ENCODE measurements around the gene ACBD3. TPM values are rescaled to one million over a fixed set of nuclear protein-coding genes. Genes with fewer than 3 reads are reported as not detected.

Gene ACBD3
- total RNA-seq, 2 experiments from 2014 or later, result 19.4 to 20.0 TPM

DNA sequence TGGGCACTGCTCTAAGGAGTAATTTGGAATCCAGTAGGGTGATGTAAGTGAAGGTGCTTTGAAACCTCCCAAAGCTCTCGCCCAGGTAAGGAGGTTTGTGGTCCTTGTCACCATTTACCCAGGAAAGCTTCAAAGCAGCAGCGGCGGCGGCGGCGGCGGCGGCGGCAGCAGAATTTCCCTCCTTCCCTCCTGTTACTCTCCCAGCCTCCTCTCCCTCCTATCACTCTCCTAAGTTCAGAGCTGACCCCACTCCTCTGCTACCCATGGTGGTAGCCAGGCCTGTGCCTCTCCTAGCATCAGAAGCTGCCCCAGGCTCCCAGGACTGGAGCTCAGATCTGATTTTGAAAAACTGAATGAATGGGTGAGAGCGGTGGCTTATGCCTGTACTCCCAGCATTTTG is 60.7 kb downstream of the ACBD3 start:
- ATAC-seq (no peak), DNase-seq (no peak)
- no peak overlapping the region for H3K4me3 Mint-ChIP-seq
- H3K36me3 Mint-ChIP-seq, result no peaks in the 10 kb centered on the region
- CTCF ChIA-PET, result interaction anchor here (0.5 to 5.4 kb wide), 68 partner anchors 8 to 658 kb away, joined by 3 to 205 read pairs (median 4); partner anchors contain the start of genes ACBD3, H3-3A, LIN9 and MIXL1
- H3K27ac Mint-ChIP-seq, result no peak overlapping the region
- peaks cover 41% of the 10 kb centered on the region for H3K4me1 Mint-ChIP-seq
- no peaks in the 10 kb centered on the region for H3K27me3 Mint-ChIP-seq
- H3K9me3 Mint-ChIP-seq (ENCODE audit: low read depth), result no peaks in the 10 kb centered on the region

DNA sequence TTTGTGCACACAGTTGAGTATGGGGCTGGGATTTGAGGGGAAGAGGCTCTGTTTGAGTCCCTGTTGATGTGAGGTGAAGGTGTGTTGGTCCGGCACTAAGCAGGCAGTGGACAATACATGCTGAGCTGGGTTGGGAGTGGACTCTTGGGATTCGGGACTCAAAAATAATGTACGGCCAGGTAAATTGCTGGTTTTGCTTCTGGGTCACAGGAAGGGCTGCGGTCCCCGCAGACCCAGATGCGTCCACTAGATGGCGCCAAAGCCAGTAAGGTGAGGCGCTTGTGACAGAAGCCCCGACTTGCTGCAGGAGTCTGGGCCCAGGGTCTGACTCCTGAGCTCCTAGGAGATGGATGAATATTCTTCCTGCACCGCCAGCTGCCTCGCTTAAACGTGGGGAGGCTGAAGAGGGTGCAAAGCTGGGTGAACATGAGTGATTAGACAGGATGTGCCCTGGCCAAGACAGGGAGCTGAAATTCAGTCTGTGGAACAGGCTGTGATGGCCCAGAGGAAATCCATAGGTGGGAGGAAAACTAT is 61.4 kb downstream of the ACBD3 start:
- CTCF ChIA-PET, result interaction anchor here (0.5 to 5.4 kb wide), 68 partner anchors 8 to 658 kb away, joined by 3 to 205 read pairs (median 4); partner anchors contain the start of genes ACBD3, H3-3A, LIN9 and MIXL1
- Mint-ChIP-seq H3K4me1 (peaks cover 44% of the 10 kb centered on the region), H3K9me3 (ENCODE audit: low read depth) (no peaks in the 10 kb centered on the region), H3K27ac (no peak overlapping the region), H3K4me3 (no peak overlapping the region), H3K36me3 (no peaks in the 10 kb centered on the region), H3K27me3 (no peaks in the 10 kb centered on the region)
- peak; percentile 40 for ATAC-seq
- peak; percentile 93 for DNase-seq

DNA sequence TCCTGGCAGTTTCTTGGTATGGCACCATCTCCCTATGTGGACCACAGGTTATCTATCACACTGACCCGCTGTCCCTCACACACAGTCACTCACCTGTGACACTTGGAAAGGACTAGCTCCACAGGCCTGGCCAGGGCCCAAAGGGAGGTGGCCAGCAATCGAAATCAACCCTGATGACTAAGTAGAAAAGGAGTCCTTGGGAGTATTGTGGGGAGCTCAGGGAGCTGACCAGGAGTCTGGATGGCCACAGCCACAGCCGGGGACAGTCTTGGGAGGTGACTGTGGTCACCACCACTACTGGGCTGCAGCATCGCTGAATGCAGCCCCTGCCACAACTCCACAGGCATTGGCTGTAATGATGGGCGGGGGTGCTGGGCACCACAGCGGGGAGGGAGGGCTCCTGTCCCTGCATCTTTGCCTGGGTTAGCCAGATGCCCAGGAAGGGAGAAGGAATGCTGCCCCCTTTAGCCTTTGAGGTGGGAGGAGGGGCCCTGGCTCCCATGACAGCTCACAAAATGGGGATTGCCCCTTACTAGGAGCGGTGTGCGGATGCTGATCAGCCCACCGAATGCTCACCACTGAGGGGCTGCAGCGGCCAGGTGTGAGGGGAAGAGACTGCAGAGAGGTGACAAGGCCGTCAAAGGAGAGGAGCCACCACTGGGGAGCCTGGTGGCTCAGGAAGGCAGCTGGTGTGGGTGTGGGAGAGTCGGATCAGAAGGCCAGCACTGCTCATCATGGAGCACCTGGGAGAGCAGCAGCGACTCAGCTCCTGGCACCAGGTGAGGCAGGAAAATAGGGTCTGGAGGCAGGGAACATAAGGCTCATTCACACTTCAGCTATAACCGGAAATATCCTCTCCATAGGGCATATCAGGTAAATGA is 62.7 kb downstream of the ACBD3 start:
- Mint-ChIP-seq H3K27ac (peak overlapping the region; percentile 60), H3K36me3 (no peaks in the 10 kb centered on the region), H3K27me3 (no peaks in the 10 kb centered on the region), H3K4me1 (peaks cover 44% of the 10 kb centered on the region), H3K9me3 (ENCODE audit: low read depth) (no peaks in the 10 kb centered on the region), H3K4me3 (no peak overlapping the region)
- DNase-seq, result no peak
- no peak for ATAC-seq
- CTCF ChIA-PET, result interaction anchor here (1.6 to 5.4 kb wide), 14 partner anchors 10 to 209 kb away, joined by 5 to 205 read pairs (median 15); partner anchors contain the start of gene H3-3A

DNA sequence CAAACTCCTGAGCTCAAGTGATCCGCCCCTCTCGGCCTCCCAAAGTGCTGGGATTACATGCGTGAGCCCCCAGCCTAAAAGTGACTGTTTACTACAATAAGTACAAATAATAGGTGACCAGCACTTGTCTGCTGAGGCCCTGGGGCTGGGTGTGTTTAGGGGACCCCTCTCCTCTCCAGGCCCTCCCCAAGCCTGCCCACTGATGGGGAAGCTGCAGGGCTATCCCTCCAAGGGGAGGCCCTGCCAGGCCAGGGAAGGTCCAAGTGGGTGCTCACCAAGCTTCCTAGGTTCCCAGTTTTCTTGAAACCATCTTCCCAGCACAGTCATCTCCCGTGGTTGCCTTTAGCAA is 63.4 kb downstream of the ACBD3 start:
- no peak for ATAC-seq
- Mint-ChIP-seq H3K4me3 (no peak overlapping the region), H3K4me1 (peaks cover 41% of the 10 kb centered on the region), H3K27me3 (no peaks in the 10 kb centered on the region), H3K36me3 (no peaks in the 10 kb centered on the region), H3K9me3 (ENCODE audit: low read depth) (no peaks in the 10 kb centered on the region), H3K27ac (no peak overlapping the region)
- CTCF ChIA-PET, result interaction anchor here (0.7 to 5.4 kb wide), 10 partner anchors 10 to 209 kb away, joined by 3 to 205 read pairs (median 10); partner anchors contain the start of gene H3-3A
- no peak for DNase-seq

DNA sequence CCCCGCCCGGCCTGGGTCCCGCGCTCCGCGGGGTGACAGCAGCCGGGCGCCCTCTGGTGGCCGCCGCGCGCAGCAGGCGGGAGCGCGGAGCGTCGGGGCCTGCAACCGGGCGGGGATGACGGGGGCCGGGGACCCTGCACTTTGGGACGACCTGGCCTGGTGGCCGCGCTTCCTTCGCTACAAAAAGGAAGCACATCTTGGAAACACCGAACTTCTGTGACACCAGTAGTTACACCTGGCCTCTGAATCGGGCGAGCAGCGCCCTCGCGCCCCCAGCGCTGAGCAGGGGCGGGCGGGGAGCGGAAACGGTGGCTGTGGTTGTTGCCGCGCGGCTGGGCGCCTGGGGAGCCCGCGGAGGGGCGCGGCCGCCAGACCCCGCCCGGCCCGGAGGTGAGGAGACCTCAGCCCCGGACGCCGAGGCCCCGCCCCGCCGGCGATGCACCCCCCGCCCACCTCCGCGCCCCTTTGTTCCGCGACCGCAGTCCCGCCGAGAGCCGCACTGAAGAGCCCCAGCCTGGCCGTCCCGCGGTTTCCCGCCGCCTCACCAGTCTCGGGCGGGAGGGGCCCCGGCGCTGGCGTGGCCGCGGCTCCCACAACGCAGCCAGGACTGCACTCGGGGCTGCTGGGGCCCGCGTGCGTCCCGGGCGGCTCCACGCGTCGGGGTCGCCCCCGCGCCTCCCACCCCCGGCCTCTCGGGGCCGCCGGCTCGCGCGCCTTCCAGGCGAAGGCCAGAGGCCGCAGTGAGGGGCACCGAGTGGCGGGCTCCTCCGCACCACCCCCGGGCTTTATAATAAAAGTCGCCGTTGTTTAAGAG is 64.7 kb downstream of the ACBD3 start:
- H3K4me1 Mint-ChIP-seq, result peaks cover 30% of the 10 kb centered on the region
- no peaks in the 10 kb centered on the region for H3K36me3 Mint-ChIP-seq
- no peaks in the 10 kb centered on the region for H3K9me3 Mint-ChIP-seq (ENCODE audit: low read depth)
- H3K27me3 Mint-ChIP-seq, result no peaks in the 10 kb centered on the region
- ATAC-seq (peak; percentile 82), DNase-seq (peak; percentile 77)
- CTCF ChIA-PET, result interaction anchor here (0.6 to 5.4 kb wide), 12 partner anchors 11 to 286 kb away, joined by 3 to 205 read pairs (median 7); partner anchors contain the start of gene H3-3A
- peak overlapping the region; percentile 70 for H3K4me3 Mint-ChIP-seq
- H3K27ac Mint-ChIP-seq, result peak overlapping the region; percentile 83

DNA sequence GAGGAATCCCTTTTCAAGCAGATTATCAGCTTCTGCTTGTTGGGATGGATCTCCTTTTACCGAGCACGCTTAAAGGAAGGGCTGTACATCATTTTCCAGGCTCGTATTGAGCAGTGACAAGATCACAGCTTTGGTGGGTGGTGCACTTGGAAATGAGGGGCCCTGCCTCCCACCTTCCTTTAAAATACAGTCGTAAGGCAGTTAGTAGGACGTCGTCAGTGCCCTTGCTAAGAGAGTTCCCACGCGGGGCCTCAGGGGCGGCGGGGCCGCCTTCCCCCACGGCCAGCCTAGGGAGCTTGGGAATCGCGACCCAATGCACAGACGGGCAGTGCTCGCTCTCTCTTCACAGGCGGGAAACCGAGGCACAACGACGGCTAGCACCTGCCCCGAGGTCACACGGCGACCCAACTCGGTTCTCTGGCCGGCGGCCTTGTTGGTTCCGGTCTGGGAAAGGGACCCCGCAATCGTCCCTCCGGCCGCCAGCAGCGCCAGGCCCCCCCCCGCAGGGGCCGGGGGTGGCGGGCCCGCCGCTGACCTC is 65.4 kb downstream of the ACBD3 start:
- no peaks in the 10 kb centered on the region for H3K36me3 Mint-ChIP-seq
- ATAC-seq (no peak), DNase-seq (no peak)
- peak overlapping the region; percentile 67 for H3K4me3 Mint-ChIP-seq
- no peaks in the 10 kb centered on the region for H3K27me3 Mint-ChIP-seq
- peaks cover 27% of the 10 kb centered on the region for H3K4me1 Mint-ChIP-seq
- no peaks in the 10 kb centered on the region for H3K9me3 Mint-ChIP-seq (ENCODE audit: low read depth)
- CTCF ChIA-PET, result interaction anchor here (0.7 to 5.3 kb wide), 11 partner anchors 10 to 286 kb away, joined by 3 to 56 read pairs (median 4); partner anchors contain the start of genes H3-3A and PARP1
- H3K27ac Mint-ChIP-seq, result peak overlapping the region; percentile 78

DNA sequence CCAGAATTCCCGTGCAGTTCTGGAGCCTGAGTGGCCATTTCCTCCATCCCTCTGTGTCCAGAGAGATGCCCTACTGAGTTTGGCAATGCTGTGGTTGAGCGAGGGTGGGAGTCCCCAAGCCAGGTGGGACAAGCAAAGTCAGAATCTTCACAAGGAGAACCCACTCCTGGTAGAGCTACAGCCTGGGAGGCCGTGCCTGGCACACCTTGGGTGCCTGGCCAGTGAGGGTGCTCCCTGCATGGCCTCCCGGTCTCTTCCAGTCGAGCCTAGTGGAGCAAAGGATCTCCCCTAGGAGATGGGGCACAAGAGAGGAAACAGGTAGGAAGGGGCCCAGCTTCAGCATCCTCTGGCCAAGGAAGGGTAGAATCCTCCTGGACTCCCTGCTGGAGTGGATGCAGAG is 66.1 kb downstream of the ACBD3 start:
- no peaks in the 10 kb centered on the region for H3K36me3 Mint-ChIP-seq
- CTCF ChIA-PET, result interaction anchor here (0.7 to 5.3 kb wide), 11 partner anchors 10 to 287 kb away, joined by 3 to 56 read pairs (median 4); partner anchors contain the start of genes H3-3A and PARP1
- no peaks in the 10 kb centered on the region for H3K27me3 Mint-ChIP-seq
- peaks cover 23% of the 10 kb centered on the region for H3K4me1 Mint-ChIP-seq
- no peaks in the 10 kb centered on the region for H3K9me3 Mint-ChIP-seq (ENCODE audit: low read depth)
- no peak for ATAC-seq
- no peak overlapping the region for H3K4me3 Mint-ChIP-seq
- H3K27ac Mint-ChIP-seq, result peak overlapping the region; percentile 54
- DNase-seq, result no peak

DNA sequence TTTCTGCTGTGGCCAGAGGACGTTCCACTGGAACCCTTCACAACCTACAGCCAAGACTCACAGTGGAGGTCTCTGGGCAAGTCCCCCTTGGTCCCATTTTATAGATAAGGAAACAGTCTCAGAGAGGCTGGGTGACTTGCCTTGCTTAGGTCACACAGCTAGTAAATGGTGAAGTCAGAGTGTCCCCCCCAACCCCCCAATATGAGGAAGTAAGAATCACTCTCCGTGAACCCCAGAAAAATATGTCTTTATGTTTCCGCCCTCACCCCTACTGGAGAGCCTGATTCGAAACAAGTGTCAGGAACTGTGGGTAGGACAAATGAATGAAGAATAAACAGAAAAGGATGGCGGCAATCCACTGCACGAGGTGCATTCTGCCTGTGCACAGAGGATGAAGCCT is 67.4 kb downstream of the ACBD3 start:
- no peak overlapping the region for H3K4me3 Mint-ChIP-seq
- DNase-seq, result no peak
- H3K27me3 Mint-ChIP-seq, result no peaks in the 10 kb centered on the region
- peaks cover 15% of the 10 kb centered on the region for H3K4me1 Mint-ChIP-seq
- no peaks in the 10 kb centered on the region for H3K36me3 Mint-ChIP-seq
- no peak for ATAC-seq
- H3K27ac Mint-ChIP-seq, result no peak overlapping the region
- CTCF ChIA-PET, result interaction anchor here (0.8 to 5.3 kb wide), 3 partner anchors 9 to 86 kb away, joined by 3 to 56 read pairs (median 30); no protein-coding TSS in a partner anchor
- no peaks in the 10 kb centered on the region for H3K9me3 Mint-ChIP-seq (ENCODE audit: low read depth)

DNA sequence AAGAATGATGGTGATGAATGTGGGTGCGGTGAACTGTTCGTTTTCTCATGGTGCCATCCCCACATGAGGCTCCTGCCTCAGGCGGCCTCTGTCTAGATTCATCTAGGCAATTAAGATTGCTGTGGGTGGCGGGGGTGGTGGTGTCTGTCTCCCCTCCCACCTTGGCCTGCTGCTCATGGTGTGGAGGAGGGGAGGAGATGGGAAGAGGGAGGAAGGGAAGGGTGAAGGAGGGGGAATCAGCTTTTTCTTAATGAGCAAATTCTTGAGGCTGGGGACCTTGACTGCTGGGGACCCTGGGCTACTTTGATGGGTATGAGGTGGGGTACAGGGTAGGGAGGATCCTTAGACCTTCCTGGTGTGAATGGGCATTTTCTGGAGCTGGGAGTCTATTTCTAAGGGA is 68.2 kb downstream of the ACBD3 start:
- Mint-ChIP-seq H3K36me3 (no peaks in the 10 kb centered on the region), H3K9me3 (ENCODE audit: low read depth) (no peaks in the 10 kb centered on the region), H3K27me3 (no peaks in the 10 kb centered on the region), H3K4me1 (peaks cover 11% of the 10 kb centered on the region), H3K27ac (no peak overlapping the region), H3K4me3 (no peak overlapping the region)
- CTCF ChIA-PET, result interaction anchor here (5.3 kb wide), 1 partner anchor 52 kb away, joined by 56 read pairs; no protein-coding TSS in a partner anchor
- DNase-seq (no peak), ATAC-seq (no peak)

DNA sequence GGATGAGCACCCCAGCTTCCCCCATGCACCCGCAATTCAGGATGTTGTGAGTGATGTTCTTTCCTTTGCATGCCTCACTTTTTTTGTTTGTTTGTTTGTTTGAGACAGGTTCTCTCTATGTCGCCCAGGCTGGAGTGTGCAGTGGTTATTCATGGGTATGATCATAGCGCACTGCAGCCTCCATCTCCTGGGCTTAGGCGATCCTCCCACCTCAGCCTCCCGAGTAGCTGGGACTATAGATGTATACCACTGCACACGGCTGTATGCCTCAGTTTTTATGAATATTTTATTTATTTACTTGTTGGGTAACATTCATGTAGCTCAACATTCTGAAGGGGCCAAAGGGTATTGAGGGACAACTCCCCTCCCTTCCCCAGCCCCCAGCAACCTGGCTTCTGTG is 69.2 kb downstream of the ACBD3 start:
- CTCF ChIA-PET, result interaction anchor here (0.6 to 5.3 kb wide), 4 partner anchors 16 to 118 kb away, joined by 3 to 56 read pairs (median 3); no protein-coding TSS in a partner anchor
- no peak overlapping the region for H3K4me3 Mint-ChIP-seq
- H3K36me3 Mint-ChIP-seq, result no peaks in the 10 kb centered on the region
- peaks cover 6% of the 10 kb centered on the region for H3K4me1 Mint-ChIP-seq
- ATAC-seq (no peak), DNase-seq (no peak)
- H3K27ac Mint-ChIP-seq, result no peak overlapping the region
- no peaks in the 10 kb centered on the region for H3K27me3 Mint-ChIP-seq
- H3K9me3 Mint-ChIP-seq (ENCODE audit: low read depth), result no peaks in the 10 kb centered on the region

DNA sequence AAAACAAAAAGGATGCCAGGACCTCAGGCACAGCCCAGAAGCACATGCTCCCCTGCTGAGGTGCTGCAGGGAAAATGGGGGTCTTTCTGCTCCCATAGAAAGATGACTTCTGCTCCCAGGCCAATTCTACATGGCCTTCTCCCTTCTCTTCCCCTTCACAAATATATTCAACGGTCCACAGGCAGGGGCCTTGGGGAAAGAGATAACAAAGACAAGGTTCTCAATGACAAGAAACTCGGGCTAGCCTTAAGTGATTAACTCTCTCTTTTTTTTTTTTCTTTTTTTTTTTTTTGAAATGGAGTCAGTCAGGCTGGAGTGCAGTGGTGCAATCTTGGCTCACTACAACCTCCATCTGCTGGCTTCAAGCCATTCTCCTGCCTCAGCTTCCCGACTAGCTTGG is 69.9 kb downstream of the ACBD3 start:
- H3K4me3 Mint-ChIP-seq, result no peak overlapping the region
- ATAC-seq, result no peak
- no peak for DNase-seq
- no peaks in the 10 kb centered on the region for H3K36me3 Mint-ChIP-seq
- H3K27me3 Mint-ChIP-seq, result no peaks in the 10 kb centered on the region
- H3K27ac Mint-ChIP-seq, result no peak overlapping the region
- CTCF ChIA-PET, result interaction anchor here (0.6 to 5.3 kb wide), 4 partner anchors 9 to 117 kb away, joined by 3 to 56 read pairs (median 3); no protein-coding TSS in a partner anchor
- peaks cover 6% of the 10 kb centered on the region for H3K4me1 Mint-ChIP-seq
- H3K9me3 Mint-ChIP-seq (ENCODE audit: low read depth), result no peaks in the 10 kb centered on the region

DNA sequence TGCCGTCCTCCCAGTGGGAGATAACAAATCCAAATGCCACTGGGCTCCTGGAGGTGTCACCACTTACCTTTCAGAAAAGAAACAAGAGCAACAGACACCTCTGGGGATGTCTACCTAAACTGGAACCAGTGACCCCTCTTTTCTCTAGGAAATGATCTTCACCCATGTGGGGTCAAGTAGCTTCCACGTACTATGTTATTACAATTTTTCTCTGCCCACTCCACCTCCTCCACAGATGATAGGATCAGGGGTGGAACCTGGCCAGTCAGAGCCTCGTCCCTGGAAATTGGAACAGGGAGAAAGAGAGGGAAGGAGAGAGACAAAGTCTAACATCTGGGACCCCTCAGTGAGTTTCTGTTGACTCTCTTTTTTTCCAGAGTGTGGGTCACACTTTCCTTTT is 73.9 kb downstream of the ACBD3 start:
- H3K36me3 Mint-ChIP-seq, result no peaks in the 10 kb centered on the region
- ATAC-seq, result no peak
- DNase-seq, result no peak
- peaks cover 13% of the 10 kb centered on the region for H3K4me1 Mint-ChIP-seq
- H3K9me3 Mint-ChIP-seq (ENCODE audit: low read depth), result no peaks in the 10 kb centered on the region
- no peaks in the 10 kb centered on the region for H3K27me3 Mint-ChIP-seq
- no peak overlapping the region for H3K4me3 Mint-ChIP-seq
- CTCF ChIA-PET, result interaction anchor here (3.8 to 4.7 kb wide), 2 partner anchors 8 to 12 kb away, joined by 27 to 30 read pairs; no protein-coding TSS in a partner anchor
- no peak overlapping the region for H3K27ac Mint-ChIP-seq

Data from activated CD8-positive, alpha-beta memory T cell treated with anti-CD3 and anti-CD28 coated beads, Interleukin-2, amount 10 ng/mL, durations not matched to agents 7 days and 5 days (primary cell).